RPMI7951 (cell line): Measurements from ENCODE around the gene PRR3. TPM values are rescaled to one million over a fixed set of nuclear protein-coding genes. Genes with fewer than 3 reads are reported as not detected.

Experiments used
- DNase-seq: peaks from one replicate; pipeline ENCODE4 v3.0.0-alpha.2; 2012; ENCODE audit warnings: low read depth
- total RNA-seq: library from RNA; depleted of rRNA; stranded (reverse); fragments of >200 nt; shearing (Covaris generic); gene quantifications from 2 replicates; pipeline ENCODE4 v1.2.3, GENCODE V29; 2014; rRNA removed

PRR3 gene
- total RNA-seq, 1 experiment from 2014 or later, result 9.6 TPM

DNA sequence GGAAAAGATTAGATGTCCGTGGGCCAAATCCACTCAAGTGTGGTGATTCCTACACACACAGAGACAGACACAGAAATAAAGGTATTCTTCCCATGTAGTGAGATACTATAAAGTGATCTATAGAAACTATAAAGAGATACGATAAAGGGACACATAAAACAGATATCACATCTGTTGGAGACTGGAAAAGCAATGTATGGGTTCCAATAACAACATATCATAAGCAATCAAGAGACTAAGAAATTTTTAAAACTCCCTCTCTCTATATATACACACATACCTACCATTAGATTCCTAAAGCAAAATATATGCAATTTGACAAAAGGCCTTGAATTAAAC lies 54.7 kb downstream of the PRR3 start:
- no peak for DNase-seq

DNA sequence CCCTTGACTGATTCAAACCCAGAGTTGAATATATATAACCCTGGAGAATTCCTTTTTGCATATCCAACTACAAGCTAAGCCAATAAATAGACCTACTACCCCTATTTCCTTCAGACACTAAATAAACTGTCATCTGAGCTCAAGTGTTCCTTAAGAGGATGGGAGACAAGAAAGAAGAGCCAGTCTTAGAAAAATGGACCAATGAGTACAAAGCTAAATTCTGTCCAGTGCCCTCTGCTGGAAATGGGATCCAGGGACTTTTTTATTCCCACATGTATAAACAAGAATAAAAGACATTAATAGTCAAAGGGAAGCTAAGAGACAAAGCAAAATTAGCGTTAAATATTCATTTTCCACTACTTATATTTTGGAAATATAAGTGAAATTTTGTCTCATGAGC lies 55.1 kb downstream of the PRR3 start:
- DNase-seq, result peak; percentile 35

GRCh38 chr6:30612687-30613248 lies 55.7 kb downstream of the PRR3 start:
- DNase-seq, result peak; percentile 59

Other genes starting within 250 kb of the PRR3 start
- gene TRIM39, start 230.4 kb upstream of the PRR3 start, total RNA-seq, result 6.7 and 9.4 TPM in 2 replicates
- 90.8 and 94.3 TPM in 2 replicates for gene RPP21, start 212.1 kb upstream of the PRR3 start, total RNA-seq
- 142 and 156 TPM in 2 replicates for gene HLA-E, start 67.8 kb upstream of the PRR3 start, total RNA-seq
- gene GNL1, start 806 bp upstream of the PRR3 start, total RNA-seq, result 38.6 and 51.9 TPM in 2 replicates
- 38.9 and 42.9 TPM in 2 replicates for gene ABCF1, start 14.1 kb downstream of the PRR3 start, total RNA-seq
- 20.8 and 36.8 TPM in 2 replicates for gene PPP1R10, start 59.9 kb downstream of the PRR3 start, total RNA-seq
- 78.4 and 122 TPM in 2 replicates for gene MRPS18B, start 60.5 kb downstream of the PRR3 start, total RNA-seq
- 7.7 and 11.3 TPM in 2 replicates for gene ATAT1, start 69.6 kb downstream of the PRR3 start, total RNA-seq
- gene C6orf136, start 89.8 kb downstream of the PRR3 start, total RNA-seq, result 7.1 and 7.4 TPM in 2 replicates
- 32.2 and 36.8 TPM in 2 replicates for gene DHX16, start 115.7 kb downstream of the PRR3 start, total RNA-seq
- 77.4 and 83.9 TPM in 2 replicates for gene PPP1R18, start 129.3 kb downstream of the PRR3 start, total RNA-seq
- gene NRM, start 133.7 kb downstream of the PRR3 start, total RNA-seq, result 18.2 and 29.2 TPM in 2 replicates
- gene MDC1, start 160.0 kb downstream of the PRR3 start, total RNA-seq, result 6.4 and 13.6 TPM in 2 replicates
- gene TUBB, start 163.1 kb downstream of the PRR3 start, total RNA-seq, result 1,269 and 1,837 TPM in 2 replicates
- gene FLOT1, start 185.4 kb downstream of the PRR3 start, total RNA-seq, result 108 and 118 TPM in 2 replicates
- 377 and 410 TPM in 2 replicates for gene IER3, start 187.3 kb downstream of the PRR3 start, total RNA-seq